CD4-positive, alpha-beta T cell treated with Interleukin-6 at 100 ng/mL for 8 hours (primary cell): ENCODE data around the gene ATP12A.

Experiments
- DNase-seq: peaks from one replicate; pipeline ENCODE4 v3.0.0-alpha.2; 2020; ENCODE audit warnings: mixed read lengths, low spot score

The ATP12A gene

DNA sequence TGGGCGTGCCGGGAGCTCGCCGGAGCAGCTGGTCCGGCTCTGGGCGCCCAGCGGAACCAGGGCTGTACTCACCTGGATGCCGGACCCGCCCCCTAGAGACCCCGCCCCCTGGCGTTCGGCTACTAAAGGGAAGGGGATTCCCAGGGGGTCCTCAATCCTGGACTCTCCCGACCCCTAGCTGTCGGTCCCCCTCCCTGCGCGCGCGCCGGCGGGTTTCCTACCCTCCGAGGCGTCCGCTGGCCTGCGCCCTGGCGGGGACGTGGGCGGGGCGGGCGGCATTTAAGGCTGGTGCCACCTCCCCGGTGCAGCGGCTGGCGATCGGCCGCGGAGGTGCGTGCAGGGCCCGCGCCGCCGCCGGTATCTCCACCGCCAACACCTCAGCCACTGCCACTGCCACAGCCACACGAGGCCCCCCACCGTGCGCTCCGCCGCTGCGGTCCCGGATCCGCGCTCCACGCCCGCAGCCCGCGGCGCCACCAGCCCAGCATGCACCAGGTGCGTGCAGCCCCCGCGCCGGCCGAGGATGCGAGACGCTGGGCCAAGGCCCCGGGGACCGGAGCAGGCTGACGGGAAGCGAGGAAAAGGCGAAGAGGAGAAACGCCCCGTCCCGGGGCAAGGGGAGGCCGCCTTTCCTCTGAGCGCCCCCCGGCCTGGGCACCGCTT lies at the start of gene ATP12A:
Gene ATP12A (plus strand): TSS at position 151 of the 663 bp plus-strand sequence. CDS start 336 bp downstream, at position 487.
- DNase-seq = peak; percentile 9

DNA sequence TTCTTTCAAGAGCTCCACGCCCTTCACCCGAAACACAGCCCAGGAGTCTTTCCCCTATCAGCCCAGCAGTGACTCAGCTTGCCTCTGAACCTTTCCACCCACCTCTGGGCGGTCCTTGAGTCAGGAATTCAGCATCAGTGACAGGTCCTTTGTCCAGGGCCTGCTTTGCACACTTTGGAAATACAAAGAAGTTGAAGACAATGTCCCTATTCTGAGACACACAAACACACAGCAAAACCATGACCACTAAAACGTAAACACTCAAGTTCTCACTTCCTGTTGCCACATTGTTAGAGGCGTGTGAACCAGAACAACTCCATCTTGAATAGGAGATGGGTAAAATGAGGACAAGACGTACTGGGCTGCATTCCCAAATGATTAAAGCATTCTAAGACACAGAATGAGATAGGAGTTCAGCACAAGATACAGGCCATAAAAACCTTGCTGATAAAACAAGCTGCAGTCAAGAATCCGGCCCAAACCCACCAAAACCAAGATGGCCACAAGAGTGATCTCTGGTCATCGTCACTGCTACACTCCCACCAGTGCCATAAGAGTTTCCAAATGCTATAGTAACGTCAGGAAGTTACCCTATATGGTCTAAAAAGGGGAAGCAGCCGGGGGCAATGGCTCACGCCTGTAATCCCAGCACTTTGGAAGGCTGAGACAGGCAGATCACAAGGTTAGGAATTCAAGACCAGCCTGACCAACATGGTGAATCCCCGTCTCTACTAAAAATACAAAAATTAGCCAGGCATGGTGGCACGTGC lies 49.2 kb upstream of the ATP12A start:
- DNase-seq = no peak

DNA sequence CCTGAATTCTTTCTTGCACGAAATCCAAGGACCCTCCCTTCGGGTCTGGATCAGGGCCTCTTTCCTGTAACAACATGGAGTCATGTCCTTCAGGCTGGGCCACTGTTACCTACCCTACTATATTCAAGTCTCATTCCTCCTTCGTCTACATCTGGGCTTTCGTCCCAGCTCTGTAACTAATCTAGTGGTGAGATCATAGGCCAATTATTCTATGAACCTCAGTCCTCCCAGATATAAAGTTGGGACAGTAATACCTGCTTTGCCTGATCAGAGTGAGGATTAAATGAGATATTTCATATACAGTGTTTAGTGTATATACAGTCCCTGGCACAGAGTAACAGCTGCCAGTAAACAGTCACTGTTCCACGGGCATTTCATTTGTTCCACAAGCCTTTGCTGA lies 48.3 kb upstream of the ATP12A start:
- DNase-seq = no peak

DNA sequence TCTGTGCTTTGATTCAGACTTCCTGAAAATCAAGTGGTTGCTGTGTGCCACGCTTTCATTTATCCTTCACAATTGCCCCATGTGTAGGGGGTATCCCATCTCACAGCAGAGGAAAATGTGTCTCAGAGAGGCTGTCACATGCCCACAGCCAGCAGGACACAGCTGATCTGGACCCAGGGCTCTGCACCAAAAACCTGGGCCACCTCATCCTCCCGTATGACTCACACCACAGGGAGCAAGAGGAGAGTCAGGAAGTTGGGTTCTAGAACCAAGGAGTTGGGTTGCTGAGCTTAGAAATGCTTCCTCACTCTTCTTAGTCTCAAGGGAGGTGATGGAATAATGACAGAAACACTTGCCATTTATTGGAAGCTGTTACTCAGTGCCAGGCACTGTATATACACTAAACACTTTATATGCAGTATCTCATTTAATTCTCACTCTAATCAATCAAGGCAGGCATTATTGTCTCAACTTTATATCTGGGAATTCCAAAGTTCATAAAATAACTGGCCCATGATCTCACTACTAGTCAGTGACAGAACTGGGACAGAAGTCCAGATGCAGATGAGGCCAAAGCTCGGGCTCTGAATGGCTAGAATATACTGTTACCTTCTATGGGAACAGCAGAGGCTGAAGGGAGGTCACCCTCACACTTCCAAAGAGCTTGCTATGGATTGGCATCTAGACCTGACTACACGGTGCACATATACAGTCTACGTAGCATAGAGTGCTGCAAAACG lies 47.7 kb upstream of the ATP12A start:
- DNase-seq = no peak

DNA sequence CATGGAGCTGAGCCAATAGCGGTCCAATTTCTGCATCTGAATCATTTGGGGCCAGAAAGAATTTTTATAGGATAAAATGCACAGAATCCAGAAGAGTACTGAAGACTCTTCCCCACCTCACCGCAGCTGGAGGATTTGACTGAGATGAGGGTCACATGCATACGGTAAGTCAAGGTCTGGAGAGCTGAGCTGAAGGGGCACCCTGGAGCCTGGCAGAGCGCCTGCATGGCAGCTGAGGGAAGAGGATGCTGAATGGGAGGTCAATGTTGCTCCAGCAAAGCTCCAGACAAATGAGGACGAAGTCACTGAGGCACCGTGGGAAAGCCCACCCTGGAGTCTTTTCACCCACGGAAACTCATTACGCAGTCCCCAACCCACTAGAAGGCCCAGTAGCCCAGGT lies 43.4 kb upstream of the ATP12A start:
- DNase-seq = no peak

DNA sequence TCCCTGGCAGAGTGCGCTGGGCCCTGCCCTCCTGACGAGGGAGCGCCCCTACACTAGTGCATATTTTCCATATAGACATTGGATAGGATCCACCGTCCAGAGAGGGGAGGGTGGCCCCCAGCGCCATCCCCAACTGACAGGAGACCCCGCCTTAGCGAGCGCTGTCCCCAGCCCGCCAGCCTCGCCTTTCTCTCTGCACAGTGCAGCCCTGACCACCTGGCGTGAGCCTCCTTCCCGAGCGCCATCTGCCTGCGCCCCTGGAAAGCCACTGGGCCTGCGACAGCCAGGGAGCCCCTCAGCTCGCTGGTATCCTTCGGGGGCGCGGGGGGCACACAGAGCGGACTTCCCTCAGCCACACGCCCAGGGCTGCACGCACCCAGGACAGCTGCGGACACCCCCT lies 42.1 kb upstream of the ATP12A start:
- DNase-seq = no peak

DNA sequence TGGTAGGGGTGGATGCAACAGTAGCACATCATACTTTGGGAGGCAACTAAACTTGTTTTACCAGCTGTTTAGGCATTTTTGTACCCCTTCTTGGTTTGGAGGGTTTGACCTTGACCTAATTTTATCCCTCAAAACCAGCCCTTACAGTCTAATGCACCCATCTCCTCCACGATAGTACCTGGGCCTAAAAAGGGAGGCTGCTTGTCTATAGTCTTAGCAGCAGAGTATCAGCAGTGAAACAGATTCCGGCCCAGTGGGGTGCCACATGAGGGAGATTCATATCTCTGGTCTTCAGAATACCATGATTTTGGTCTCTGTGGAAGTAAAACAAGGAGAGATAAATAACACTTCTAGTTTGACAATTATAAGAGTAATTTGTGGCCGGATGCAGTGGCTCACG lies 39.5 kb upstream of the ATP12A start:
- DNase-seq = no peak

DNA sequence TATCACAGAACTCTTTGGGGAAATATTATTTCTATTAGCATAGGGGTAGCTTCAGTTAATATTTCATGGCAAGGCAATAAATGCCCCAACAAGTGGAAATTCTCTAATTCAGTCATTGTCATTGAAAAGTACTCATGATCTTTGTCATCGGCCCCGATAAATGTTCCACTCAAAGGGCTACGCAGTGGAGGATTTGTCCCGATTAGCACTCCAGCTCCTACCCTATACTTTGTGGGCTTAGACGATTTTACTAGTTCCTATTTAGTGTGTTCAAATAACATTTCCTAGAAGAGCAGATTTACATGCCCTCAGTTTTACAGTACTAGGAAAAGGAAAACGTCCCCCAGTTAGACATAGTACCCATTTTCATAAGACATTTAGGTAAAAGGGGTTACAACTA lies 38.0 kb upstream of the ATP12A start:
- no peak for DNase-seq

DNA sequence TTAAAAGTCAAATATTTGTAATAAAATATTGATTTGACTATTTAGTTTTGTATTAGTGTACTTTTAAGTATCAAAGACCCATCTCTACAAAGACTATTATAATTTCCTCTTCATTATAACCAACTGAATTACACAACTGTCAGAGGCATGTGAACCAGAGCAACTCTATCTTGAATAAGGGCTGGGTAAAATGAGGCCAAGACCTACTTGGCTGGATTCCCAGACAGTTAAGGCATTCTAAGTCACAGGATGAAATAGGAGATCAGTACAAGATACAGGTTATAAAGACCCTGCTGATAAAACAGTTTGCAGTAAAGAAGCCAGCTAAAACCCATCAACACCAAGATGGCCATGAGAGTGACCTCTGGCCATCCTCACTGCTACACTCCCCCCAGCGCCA lies 36.2 kb upstream of the ATP12A start:
- DNase-seq = no peak

DNA sequence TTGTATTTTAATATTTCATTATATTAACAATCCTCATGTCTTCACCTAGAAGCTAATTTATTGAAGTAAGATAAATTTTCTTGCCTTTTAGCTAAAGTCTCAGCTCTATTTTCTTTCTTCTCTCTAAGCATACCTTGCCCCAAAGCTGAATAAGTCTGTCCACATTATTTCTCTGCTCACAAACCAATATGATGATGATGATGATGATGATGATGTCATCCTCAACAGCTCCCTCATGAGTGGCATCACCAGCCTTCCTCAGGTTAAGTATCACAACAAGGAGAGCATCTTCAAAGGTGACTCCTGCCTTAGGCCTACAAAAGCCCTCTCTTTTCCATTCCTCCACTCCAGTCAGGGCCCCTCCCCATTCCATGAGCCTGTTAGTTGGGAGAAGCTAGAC lies 31.9 kb upstream of the ATP12A start:
- DNase-seq = no peak

DNA sequence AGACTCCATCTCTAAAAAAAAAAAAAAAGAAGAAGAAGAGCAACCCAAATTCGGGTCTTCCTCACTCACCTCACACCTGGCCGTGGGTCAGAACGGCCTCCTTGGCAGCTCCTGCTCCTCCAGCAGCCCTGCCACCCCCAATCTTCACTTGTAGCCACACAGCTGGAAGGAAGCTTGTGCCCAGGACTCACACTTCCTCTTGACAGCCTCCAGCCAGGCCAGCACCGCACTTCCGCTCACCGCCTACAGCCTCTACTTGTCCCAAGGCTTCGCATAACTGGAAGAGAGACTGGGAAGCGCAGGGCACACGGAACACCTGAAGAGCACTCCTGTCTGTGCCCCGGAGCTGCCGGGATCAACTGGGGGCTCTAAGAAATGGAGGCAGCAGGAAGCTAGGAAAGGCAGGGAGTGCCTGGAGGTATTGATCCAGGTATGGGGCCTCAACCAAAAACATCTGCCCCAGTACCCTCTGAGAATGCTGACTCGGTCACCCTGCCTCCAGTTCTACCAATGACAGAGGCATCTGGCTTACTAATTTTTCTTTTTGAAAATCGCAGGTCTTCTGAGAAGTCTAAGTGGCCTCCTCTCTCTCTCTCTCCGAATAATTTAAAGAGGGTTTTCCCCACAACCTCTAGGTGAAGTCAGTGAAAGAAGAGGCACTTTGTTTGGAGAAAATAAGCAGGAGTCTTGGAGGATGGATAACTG lies 31.1 kb upstream of the ATP12A start:
- no peak for DNase-seq

DNA sequence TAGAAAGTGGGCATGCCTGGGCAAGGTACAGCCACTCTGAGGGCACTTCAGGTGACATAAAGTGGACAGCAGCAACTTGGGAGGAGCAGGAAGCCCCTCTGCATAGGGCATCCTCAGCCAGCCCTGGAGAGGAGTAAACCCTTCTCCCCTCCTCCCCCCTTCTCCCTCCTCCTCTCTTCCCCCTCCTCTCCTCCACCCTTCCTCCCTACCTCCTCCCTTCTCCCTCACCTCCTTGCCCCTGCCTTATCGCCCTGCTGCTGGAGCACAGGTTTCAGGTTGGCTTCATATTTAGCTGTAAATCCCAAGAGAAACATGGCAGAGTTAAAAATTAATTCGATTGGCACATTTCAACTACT lies 30.5 kb upstream of the ATP12A start:
- no peak for DNase-seq

DNA sequence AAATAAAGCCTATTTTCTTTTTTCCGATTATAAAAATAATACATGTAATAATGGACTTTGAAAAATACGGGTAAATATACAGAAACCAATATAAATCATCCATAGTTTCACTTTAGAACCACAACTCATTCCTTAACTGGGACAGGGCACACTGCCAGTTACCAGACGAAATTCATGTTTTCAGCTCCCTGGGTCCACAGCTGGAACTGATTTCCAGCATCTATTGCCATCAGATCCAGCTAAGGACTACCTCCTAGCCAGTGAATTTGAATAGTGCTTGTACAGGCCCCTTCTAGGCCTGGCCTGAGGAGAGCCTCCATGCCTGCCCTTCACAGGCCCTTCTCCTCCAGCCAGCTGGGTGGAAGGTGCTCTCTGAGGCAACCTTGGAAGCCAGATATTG lies 30.0 kb upstream of the ATP12A start:
- no peak for DNase-seq

DNA sequence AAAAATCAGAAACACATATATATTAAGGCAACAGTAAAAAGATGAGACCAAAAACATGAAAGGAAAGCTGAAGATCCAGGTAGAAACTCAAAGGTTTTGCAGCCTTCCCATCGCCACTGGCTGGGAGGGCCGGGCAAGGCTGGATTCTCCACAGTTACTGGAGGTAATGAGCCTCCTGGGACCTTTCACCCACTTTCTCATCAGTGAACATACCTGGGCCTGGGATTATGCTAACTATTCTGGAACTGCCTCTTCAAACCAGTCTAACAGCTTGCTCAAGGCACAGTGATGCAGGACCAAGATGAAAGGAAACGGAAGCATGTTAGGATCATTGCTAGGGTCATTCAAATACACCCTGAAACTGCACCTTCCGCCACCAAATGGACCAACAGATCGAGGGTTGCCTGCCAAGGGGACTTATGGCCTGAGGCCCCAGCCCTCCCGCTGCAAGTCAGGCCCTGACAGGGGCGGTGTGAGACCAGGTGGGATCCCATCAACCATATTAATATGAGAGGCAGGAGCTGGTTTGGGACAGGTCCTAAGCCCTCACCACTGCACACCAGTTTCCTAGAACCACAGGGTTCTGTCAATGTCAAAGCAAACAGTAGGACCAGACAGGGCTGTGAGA lies 28.4 kb upstream of the ATP12A start:
- no peak for DNase-seq

DNA sequence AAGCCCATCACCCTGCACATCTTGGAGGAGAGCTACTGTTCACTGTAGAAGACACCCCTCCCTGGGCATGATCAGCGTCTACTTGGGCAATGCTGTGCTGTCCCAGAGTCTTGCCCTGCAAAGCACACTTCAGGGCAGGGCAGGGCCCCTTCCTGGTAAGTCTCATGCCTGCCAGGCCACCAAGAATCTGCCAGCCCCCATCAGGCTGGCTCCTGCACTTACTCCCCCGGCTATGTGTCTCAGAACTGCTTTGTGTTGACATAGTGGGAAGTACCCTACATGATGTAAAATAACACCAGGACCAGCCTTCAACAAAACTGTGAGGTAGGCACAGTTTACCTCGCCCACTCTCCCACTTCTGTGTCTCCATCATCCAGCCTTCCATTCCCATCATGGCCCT lies 27.8 kb upstream of the ATP12A start:
- DNase-seq = no peak

DNA sequence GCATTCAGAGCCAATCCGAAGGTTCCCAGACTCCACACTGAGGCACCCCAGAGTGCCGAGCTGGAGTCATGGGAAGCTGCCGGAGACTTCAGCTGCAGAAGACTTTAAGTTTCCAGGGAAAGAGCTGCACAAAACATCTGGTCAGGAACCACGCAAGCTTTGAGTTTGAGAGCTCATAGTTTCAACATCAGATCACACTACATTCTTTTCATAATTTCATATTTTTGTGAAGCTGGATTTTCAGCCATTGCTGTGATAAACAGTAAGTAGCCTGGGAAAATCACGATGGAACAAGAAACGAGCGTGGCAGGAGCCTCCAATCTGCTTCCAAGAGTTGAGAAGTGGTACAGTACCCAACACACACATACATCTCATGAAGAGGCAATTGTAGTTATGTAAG lies 25.5 kb upstream of the ATP12A start:
- DNase-seq = no peak

DNA sequence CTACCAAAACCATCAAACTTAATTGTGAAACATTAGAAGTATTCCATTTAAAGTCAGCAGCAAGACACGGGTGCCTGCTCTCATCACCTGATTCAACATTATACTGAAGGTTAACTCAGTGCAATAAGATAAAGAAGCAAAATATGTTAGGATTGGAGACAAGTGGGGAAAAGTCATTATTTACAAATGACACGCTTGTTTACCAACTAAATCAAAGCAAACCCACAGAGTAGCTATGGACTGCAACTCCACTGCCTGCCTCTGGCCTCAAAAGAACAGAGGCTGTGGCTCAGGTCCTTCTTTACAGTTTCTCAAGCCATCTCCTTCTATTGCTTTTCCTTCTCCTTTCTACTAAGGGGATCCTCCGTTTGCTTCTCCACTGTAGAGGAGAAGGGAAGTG lies 21.0 kb upstream of the ATP12A start:
- DNase-seq = no peak

DNA sequence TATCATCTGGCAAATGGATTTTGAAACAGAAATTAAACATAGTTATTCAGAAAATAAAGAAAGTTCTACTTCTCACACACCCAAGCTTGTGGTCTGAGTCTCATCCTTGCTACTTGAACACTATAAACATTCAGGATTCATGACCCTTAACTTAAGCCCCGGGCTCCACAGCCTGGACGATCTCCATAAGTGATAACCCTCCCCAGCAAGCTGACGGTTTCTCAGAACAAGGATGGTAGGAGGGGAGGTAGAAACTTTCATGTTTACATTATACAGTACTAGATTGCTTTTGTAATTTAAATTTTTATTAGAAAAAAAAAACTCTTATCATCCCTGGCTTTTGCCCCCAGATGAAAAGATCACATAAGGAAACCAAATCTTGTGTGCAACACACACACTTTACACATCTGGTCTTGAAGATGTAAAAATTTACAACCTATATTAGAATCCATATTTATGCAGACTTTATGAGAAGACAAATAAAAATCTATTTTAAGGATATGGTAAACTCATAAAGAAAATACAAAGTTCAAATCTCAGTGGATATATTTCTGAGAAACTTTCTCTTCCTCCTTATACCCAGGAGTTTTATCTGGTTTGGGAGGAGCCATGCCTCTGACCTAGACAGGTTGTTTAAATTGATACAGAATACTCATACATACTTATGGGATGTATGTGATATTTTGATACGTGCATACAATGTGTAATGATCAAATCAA lies 20.0 kb upstream of the ATP12A start:
- DNase-seq = no peak

DNA sequence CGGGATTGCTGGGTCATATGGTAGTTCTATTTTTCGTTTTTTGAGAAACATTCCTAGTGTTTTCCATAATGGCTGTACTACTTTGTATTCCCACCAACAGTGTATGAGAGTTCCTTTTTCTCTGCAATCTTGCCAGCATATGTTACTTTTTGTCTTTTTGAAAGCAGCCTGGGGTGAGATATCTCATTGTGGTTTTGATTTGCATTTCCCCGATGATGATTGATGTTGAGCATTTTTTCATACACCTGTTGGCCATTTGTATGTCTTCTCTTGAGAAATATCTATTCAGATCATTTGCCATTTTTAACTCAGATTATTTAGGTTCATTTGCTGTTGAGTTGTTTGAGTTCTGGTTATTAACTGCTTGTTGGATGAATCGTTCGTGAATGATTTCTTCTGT lies 18.5 kb upstream of the ATP12A start:
- no peak for DNase-seq

DNA sequence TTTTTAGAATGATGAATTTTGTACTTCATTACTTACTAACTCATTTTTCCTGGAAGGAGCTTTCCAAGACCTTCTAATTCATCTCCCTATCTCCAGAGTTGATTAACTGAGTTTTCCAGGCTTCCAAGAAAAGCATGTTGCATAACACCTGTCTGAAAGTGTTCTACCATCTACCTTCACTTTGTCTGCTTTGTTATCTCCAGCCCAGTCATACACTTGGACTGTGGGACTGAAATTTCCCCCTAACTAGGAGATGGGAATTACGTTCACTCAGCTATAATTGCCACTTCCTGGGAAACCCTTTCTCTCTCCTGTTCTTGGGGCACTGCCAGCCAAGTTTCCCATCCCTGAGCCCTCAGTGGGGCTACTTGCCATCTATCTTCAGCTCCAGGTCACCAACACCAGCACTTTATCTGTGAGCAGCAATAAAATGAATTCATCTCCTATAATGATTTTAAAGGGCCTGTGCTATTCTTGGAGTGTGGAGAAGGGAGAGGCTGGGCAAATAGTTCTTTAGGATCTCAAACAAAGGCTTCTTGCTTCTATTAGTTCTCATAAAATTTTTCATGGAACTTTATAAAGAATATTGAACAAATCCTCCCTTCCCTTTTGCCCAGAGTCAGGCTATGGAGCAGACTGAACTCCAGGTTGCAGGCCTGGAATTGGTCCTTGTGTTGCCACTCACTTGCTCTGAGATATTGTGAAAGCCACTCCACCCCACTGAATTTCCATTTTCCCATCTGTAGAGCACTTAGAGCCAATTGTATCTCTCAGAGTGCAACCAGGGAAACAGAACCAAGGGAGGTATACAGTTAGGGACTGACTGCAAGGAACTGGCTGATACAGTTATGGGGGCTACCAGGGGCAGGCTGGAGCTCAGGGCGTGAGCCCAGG lies 17.8 kb upstream of the ATP12A start:
- DNase-seq = no peak

DNA sequence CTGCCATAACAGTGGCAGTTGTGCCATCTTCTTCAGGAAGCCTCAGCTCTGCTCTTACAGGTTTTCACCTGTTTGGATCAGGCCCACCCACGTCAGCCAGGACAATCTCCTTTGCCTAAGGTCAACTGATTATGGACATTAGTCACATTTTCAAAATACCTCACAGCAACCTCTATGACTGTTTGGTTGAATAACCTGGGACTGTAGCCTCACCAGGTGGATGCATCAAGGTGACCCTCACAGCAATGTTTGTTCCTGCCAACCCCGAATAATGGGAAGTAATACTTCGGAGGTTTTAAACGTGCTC lies 17.2 kb upstream of the ATP12A start:
- no peak for DNase-seq
